Measurements from ENCODE around the gene LRRC23.

DNA sequence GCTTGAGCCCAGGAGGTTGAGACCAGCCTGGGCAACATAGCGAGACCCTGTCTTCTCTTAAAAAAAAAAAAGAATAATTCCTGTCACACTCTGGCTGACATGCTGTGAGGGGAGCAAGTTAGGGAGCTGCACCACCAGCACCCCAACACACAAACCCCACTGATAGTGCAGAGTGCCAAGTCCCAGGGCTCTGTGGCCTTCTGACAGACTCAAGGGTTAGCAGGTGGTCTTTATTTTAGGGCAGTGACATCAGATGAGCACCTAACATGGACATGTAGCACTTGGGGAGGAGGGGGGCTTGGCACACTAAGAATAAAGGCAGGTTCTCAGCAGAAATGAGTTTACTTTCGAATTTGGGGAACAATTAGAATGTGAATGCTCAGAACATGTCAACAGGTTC is 45.8 kb upstream of the LRRC23 start:
- no peak for TF ChIP-seq POLR2A (IDR thresholded peaks at IDR 0.05)
- TF ChIP-seq, protein P1, sequence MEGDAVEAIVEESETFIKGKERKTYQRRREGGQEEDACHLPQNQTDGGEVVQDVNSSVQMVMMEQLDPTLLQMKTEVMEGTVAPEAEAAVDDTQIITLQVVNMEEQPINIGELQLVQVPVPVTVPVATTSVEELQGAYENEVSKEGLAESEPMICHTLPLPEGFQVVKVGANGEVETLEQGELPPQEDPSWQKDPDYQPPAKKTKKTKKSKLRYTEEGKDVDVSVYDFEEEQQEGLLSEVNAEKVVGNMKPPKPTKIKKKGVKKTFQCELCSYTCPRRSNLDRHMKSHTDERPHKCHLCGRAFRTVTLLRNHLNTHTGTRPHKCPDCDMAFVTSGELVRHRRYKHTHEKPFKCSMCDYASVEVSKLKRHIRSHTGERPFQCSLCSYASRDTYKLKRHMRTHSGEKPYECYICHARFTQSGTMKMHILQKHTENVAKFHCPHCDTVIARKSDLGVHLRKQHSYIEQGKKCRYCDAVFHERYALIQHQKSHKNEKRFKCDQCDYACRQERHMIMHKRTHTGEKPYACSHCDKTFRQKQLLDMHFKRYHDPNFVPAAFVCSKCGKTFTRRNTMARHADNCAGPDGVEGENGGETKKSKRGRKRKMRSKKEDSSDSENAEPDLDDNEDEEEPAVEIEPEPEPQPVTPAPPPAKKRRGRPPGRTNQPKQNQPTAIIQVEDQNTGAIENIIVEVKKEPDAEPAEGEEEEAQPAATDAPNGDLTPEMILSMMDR (IDR thresholded peaks at IDR 0.05), result no peak

All from Peyer's patch (tissue), 4 donors.